Measurements from ENCODE around the gene GTF2IRD1. TPM values are rescaled to one million over a fixed set of nuclear protein-coding genes. Genes with fewer than 3 reads are reported as not detected.
A peak's percentile ranks its signal among the peaks of the same experiment; 100 is the strongest.
"Not testable (repeated sequence)": the region's sequence is repeated elsewhere in the genome, so short reads cannot be mapped to it uniquely, and the experiment has no call there.

The GTF2IRD1 gene
- total and polyA plus RNA-seq, 9 of the 15 experiments (the other 6 are each of a cell fraction or from before 2014, with no cell fraction given), result 9.1 to 30.2 (median 14.0) TPM

- TF ChIP-seq ZBTB7A (IDR thresholded peaks at IDR 0.05; ENCODE audit: borderline replicate concordance, control insufficient read depth, low read depth, low read length) (peak; percentile 59; the same call in 1 of the 2 replicates), FOXM1 (IDR thresholded peaks at IDR 0.05; ENCODE audit: low read depth) (peak; percentile 95), RAD51 (IDR thresholded peaks at IDR 0.05; ENCODE audit: borderline replicate concordance, low read depth) (0 out of 2 replicates have a peak, but pooled peaks have one; percentile 5), MEIS2 (IDR thresholded peaks at IDR 0.05; ENCODE audit: partially characterized antibody) (peak; percentile 73), C11orf30 (IDR thresholded peaks at IDR 0.05; ENCODE audit: low read depth) (peak; percentile 7; the same call in 1 of the 2 replicates), ETV5 (CRISPR knock-in tag; IDR thresholded peaks at IDR 0.05; ENCODE audit: low read depth) (0 out of 2 replicates have a peak, but pooled peaks have one; percentile 33), PKNOX1 (IDR thresholded peaks at IDR 0.05) (0 out of 2 replicates have a peak, but pooled peaks have one; percentile 36), STAT5A (IDR thresholded peaks at IDR 0.05; ENCODE audit: borderline replicate concordance, low read length) (0 out of 2 replicates have a peak, but pooled peaks have one; percentile 13), CXXC5 (CRISPR knock-in tag; IDR thresholded peaks at IDR 0.05) (peak; percentile 87), ATF3 (IDR thresholded peaks at IDR 0.05) (peak; percentile 56), NR2C1 (IDR thresholded peaks at IDR 0.05) (peak; percentile 55; the same call in 1 of the 2 replicates), NR2C1 (tag; IDR thresholded peaks at IDR 0.05) (peak; percentile 37; the same call in 1 of the 2 replicates), SMAD4 (CRISPR knock-in tag; conservative IDR thresholded peaks at IDR 0.05) (peak; percentile 97), MEF2A (IDR thresholded peaks at IDR 0.05; ENCODE audit: control insufficient read depth, low read depth, low read length) (peak; percentile 98), SMARCE1 (IDR thresholded peaks at IDR 0.05) (peak; percentile 79), LEF1 (IDR thresholded peaks at IDR 0.05) (peak; percentile 73), ETV1 (tag; conservative IDR thresholded peaks at IDR 0.05; ENCODE audit: low read depth) (peak; percentile 80), E4F1 (CRISPR knock-in tag; IDR thresholded peaks at IDR 0.05; ENCODE audit: borderline replicate concordance) (peak; percentile 88), HMBOX1 (IDR thresholded peaks at IDR 0.05) (peak; percentile 76)
- not testable (repeated sequence) for TF ChIP-seq FOXM1 (CRISPR knock-in tag; IDR thresholded peaks at IDR 0.05; ENCODE audit: low read depth); ATF3 (CRISPR knock-in tag; conservative IDR thresholded peaks at IDR 0.05)
Observed at GRCh38 chr7:74650055-74650454, 196.3 kb downstream of the GTF2IRD1 start (continued).
